Stimulated activated CD8-positive, alpha-beta memory T cell treated with anti-CD3 and anti-CD28 coated beads, Interleukin-7, amount 100 ng/mL, for 24 hours (primary cell): ENCODE data around the gene CCDC102B.
"Not testable (repeated sequence)": the region's sequence is repeated elsewhere in the genome, so short reads cannot be mapped to it uniquely, and the experiment has no call there.

Experiments
- DNase-seq: peaks from one replicate; pipeline ENCODE4 v3.0.0-alpha.2; 2020; ENCODE audit warnings: low read depth

The CCDC102B gene

DNA sequence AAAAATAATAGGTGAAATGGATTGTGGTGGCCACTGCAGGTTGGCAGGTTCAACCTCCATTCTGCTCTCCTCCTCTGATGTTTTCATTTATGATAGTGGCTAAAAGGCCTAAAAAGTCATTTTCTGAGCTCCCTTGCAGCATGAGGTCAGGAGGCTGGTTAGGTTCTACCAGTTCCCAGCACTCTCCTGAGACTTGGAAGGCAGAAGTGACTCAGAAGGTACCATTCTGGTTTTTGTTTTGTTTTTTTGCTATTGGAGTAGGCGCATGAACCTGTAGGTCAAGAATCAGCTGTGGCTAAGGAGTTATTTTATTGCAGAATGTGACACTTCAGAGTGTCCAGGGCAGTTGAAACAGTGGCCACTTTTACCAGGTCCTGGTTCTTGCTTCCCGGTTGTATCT lies 181.9 kb downstream of the CCDC102B start:
- DNase-seq: no peak

- no peak for DNase-seq
Measured at GRCh38 chr18:68983126-68983525, 185.2 kb downstream of the CCDC102B start.

DNA sequence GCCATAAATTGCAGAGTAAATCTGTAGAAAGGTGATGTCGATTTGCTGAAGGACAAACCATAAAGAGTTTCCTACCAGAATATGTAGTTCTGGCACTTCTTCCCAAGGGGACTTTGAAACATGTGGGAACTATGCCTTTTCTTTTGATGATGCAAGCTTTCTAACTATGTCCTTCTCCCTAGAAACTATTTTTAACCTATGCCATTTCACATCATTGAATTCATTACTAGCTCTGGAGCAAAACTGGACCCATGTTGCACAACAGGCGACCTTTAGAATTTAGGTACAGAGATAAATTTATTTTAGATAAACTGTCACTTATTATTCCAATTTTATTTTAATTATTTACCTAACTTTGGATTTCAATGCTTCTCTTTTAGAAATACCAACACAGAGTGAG lies 186.5 kb downstream of the CCDC102B start:
- DNase-seq: no peak

DNA sequence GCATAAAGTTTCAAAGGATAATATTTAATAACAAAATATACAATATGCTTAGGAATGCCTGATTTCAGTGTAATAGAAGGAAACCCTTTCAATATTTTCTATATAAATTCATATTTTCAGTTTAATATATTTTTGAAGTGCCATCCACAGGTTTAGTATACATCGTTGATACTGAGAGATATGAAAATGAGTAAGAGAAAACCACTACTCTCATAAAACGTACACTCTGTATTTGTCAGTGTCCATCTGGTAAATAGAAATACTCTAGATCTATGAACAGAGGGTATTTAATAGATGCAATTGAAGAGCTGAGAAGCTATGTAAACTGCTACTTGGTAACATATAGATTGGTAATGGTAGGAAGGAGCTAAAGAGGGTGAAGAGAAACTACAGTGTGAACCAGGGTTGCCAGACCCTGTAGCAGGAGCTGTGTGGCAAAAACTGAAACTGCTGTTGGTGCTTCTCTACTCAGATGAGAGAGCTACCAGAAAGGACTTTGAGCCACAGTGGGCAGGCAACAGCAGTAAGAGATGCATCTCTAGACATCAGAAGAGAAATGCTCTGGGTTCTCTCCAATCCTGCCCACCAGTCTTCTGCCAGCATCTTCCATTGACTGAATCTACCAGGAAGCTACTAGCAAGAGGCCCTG lies 187.4 kb downstream of the CCDC102B start:
- no peak for DNase-seq

DNA sequence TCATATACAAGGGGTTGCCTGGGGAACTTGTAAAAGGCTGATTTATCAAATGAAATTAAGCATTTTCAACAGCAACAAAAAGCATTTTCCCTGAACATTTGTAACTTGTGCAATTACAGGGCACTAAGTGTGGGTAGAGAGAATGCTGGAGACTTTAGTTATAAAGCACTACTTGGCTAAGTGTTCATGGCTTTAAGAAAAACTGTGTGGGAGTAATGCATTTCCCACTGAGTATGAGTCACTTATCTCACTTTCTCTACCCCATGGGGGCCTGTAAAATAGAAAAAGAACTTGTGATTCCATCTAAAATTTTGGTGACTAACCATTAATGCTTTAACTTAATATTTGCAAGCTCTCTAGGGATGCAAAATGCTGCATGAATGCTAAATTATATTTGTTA lies 193.4 kb downstream of the CCDC102B start:
- DNase-seq: no peak

- DNase-seq: no peak
Measured at GRCh38 chr18:68992719-68993482, 195.0 kb downstream of the CCDC102B start.

- no peak for DNase-seq
Measured at GRCh38 chr18:68995675-68996074, 197.8 kb downstream of the CCDC102B start.

DNA sequence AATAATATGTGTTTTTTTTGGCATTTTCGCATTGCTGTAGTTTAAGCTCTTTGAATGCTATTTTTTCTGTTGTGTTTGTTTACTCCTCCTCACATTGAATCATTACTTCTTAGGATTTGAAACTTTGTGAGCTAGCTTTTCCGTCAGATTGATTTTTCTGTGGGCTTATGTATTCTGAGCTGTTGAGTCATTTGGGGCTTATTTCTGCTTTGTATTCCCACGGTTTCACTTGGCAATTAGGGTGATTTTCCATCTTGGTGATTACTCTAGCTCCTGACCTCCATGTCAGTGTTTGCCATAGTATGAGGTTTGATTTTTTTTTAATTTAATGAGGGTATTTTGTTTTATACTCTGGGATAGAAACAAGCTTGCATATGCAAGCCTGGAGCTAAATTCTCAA lies 200.0 kb downstream of the CCDC102B start:
- no peak for DNase-seq

- no peak for DNase-seq
Measured at GRCh38 chr18:69000366-69000765, 202.5 kb downstream of the CCDC102B start.

DNA sequence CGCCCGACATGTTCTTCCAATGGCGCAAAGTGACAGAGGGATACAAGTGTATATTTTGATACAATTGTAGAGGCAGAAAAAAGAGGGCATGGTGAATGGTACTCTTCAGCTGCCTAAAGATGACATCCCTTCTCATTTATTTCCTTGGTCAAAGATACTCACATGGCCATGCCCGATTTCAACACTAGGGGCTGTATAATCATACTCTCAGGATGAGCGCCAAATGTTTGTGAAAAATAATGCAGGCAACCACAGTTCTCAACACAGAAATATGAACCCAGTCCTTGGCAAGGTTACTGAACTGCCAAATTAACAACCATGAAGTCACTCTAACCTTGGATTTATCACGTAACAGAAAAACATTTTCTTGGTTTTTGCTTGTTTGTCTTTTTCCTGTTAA lies 204.4 kb downstream of the CCDC102B start:
- DNase-seq: no peak

GRCh38 chr18:69006212-69006611 lies 208.3 kb downstream of the CCDC102B start:
- DNase-seq: not testable (repeated sequence)

GRCh38 chr18:69008538-69008937 lies 210.7 kb downstream of the CCDC102B start:
- no peak for DNase-seq

DNA sequence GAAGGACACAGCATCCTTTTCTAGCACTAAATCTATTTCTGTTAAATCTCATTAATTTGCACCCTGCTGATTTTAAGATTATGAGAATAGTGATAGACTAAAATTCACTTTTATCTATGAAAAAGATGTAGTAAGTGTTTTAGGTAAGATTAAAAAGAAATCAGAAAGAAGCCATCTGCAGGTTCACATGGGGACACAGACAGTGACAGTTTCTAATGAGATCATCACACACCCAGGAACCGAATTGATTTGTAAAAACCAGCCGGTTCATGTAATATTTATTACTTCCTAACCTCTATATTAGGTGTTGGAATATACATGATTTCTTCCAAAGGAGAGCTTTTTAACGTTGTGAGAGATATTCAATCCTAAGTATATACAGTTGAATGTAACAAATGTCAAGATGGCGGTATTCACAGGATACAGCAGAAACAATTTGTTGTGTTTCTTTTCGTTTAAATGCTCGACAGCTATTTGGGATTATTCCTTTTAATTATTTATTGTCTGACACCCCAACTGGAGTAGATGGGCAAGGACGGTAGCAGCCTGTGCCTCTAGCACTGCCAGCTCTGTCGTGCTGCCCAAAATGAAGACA lies 223.4 kb downstream of the CCDC102B start:
- no peak for DNase-seq

DNA sequence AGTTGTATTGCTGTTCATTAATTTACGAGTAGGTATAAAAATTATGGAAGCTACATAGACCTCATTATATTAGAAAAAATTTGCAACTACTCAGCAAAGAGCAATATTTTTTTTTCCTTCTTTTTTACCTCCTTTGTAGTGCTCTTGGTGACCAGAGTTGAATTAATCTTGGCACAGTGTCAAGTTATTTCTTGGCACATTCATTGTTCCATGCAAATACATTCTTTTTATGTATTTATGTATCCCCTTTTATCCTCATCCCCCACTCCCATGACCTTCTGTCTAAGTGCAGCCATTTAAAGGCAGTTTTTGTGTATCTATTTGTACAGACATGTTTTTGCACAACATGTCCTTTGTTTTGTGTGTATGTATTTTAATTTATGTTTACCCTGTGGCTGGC lies 224.5 kb downstream of the CCDC102B start:
- no peak for DNase-seq

- no peak for DNase-seq
Measured at GRCh38 chr18:69031571-69031970, 233.7 kb downstream of the CCDC102B start.

DNA sequence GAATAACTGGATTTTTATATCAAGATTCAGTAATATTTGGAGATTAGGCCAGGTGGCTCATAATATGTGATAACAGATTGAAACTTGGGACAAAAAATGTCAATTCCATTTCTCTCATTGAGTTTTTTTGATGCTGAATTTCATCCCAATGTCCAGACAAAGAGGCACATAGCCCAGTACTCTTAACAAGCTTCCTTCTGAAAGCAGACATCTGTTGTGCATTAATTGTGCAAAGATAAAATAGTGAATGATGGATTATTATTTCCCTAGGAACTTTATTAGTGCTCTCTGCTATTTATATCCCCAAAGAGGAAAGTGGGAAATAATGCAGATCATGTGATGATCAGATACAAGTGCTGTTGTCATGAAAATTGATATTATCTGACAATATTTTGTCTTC lies 234.1 kb downstream of the CCDC102B start:
- no peak for DNase-seq

- no peak for DNase-seq
Measured at GRCh38 chr18:69035756-69036155, 237.9 kb downstream of the CCDC102B start.

DNA sequence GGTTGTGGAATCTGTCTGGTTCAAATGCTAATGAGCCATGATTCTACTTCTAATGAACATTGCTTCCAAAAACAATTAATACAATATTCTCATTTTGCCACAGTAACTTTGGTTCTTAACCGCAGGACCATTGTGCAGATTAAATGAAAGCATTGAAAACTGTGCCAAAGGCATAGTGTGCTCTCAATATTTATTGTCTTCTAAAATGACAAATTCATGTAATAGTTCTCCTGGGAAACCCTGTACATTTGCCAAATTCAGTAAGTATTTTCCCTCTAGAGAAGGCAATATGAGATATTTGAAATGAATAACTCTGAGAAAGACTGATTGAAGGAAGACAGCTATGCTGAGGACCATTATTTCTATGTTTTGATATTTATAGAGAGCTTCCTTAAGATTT lies 246.3 kb downstream of the CCDC102B start:
- no peak for DNase-seq

- no peak for DNase-seq
Measured at GRCh38 chr18:69064063-69064462, 266.2 kb downstream of the CCDC102B start.

DNA sequence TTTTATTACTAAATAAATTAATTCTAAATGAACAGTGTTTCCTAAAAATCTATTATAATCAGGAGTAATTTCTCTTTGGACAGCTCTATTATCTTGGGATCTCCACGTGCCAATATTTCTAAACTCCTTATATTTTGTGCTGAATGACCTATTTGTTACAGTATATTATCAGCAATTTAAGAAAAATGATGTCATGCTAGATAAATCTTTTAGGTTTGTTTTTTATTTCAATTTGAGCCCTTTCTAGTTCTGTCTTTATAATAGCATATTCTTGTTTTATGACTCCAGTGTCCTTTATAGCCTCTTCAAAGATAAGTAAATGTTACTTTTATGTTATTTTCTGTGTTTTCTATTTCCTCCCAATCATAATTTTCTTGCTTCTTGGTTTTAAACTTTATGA lies 269.2 kb downstream of the CCDC102B start:
- no peak for DNase-seq

GRCh38 chr18:69071680-69072079 lies 273.8 kb downstream of the CCDC102B start:
- DNase-seq: no peak

DNA sequence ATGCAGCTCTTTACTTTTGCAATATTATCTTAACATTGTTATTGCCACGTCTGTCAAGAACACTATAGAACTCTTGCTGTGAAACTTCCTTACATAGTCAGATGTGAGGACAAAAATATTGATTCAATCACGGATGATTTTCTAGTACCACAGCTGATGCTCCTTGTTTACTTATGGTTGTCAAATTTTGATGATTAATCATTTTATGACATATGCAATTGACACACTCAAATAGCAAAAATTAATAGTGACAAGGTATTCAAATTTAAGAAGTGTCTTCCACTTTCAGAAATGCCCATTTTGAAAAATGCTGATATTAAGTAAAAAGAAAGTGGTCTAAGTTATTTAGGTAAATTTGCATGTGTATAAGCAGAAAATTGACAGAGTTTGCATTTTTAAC lies 284.0 kb downstream of the CCDC102B start:
- DNase-seq: no peak

DNA sequence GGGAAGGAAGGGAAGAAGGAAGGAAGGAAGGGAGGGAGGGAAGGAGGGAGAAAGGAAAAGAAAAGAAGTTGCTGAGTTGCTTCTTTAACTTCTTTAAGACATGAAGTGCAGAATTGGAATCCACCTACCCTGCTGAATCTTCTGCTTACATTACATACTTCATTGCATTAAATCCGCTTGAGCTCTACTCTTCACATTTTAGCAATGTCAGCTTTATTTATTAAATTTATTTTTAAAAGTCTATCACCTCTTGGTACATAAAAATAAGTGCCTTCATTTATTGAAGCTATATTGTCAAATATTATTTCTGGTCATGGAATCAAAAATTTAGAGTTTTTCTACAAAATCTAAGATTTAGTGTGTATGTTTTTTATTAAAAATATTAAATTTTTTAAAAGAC lies 284.6 kb downstream of the CCDC102B start:
- no peak for DNase-seq

DNA sequence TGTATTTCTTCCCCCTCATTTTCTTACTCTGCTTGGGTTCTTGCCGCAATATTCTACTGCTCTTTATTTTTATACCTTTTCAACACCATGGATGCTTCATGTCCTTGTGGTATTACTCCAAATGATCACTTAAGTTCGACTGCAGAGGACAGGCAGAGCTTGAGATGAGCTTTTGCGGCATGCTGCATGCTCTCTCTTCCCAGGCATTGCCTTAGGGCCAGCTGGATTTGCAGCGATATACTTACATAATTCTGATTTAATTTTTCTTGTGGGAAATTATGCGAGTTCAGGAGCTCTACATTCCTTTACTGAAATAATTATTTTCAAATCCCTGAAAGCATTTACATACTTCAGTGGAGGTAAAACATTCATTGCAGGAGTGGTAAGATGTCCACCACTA lies 288.1 kb downstream of the CCDC102B start:
- no peak for DNase-seq
